Lower leg skin (tissue), 3 donors: ENCODE data around the gene SNRPD2.

Experiments
- POLR2A ChIP-seq, 2 donors: fragments of 450-650 bp; IDR thresholded peaks; one replicate each; pipeline ENCODE4 v1.6.1; 2016 to 2017; ENCODE audit warnings: antibody characterized with exemption in 2 of 2, mild to moderate bottlenecking in 1 of 2, moderate library complexity in 1 of 2
- TF ChIP-seq, protein P1 (sequence below), 3 donors: fragments of 450-650 bp; IDR thresholded peaks; one replicate each; pipeline ENCODE4 v1.5.1; 2016; ENCODE audit warnings: antibody characterized with exemption in 3 of 3, mild to moderate bottlenecking in 3 of 3, moderate library complexity in 2 of 3

GRCh38 chr19:45646345-45646698, 45.4 kb downstream of the SNRPD2 start:
- TF ChIP-seq POLR2A (IDR thresholded peaks at IDR 0.05): no peak
- TF ChIP-seq, protein P1, sequence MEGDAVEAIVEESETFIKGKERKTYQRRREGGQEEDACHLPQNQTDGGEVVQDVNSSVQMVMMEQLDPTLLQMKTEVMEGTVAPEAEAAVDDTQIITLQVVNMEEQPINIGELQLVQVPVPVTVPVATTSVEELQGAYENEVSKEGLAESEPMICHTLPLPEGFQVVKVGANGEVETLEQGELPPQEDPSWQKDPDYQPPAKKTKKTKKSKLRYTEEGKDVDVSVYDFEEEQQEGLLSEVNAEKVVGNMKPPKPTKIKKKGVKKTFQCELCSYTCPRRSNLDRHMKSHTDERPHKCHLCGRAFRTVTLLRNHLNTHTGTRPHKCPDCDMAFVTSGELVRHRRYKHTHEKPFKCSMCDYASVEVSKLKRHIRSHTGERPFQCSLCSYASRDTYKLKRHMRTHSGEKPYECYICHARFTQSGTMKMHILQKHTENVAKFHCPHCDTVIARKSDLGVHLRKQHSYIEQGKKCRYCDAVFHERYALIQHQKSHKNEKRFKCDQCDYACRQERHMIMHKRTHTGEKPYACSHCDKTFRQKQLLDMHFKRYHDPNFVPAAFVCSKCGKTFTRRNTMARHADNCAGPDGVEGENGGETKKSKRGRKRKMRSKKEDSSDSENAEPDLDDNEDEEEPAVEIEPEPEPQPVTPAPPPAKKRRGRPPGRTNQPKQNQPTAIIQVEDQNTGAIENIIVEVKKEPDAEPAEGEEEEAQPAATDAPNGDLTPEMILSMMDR (IDR thresholded peaks at IDR 0.05): no peak
